Right lobe of liver (tissue), 6 donors: ENCODE measurements around the gene ESR2. TPM values are rescaled to one million over a fixed set of nuclear protein-coding genes. Genes with fewer than 3 reads are reported as not detected.

Experiments
- ATAC-seq, 4 donors: fragments of 200-7000 bp; cut with Tn5 transposase; one replicate each; pipeline ENCODE4 v1.9.1; 2020; ENCODE audit warnings: mild to moderate bottlenecking in 4 of 4, moderate library complexity in 4 of 4
- DNase-seq, 3 donors: peaks; one replicate each; pipeline ENCODE4 v3.0.0-alpha.2; 2020
- H3K27ac ChIP-seq, 3 donors: fragments of 200-600 bp; one replicate each; pipeline ENCODE4 v1.8.0; 2022
- H3K27me3 ChIP-seq, 2 donors: fragments of 200-600 bp; one replicate each; pipeline ENCODE4 v1.8.0; 2022
- H3K36me3 ChIP-seq, 4 donors: fragments of 200-600 bp; sonication (generic) in 1 of 4; one replicate each; pipeline versions ENCODE4 v1.5.1 to v1.8.0; 2017 to 2022; ENCODE audit warnings: control low read depth in 1 of 4
- H3K4me1 ChIP-seq, 4 donors: fragments of 200-600 bp; sonication (generic) in 1 of 4; one replicate each; pipeline versions ENCODE4 v1.5.1 to v1.8.0; 2017 to 2022; ENCODE audit warnings: control low read depth in 1 of 4
- H3K4me3 ChIP-seq, 3 donors: fragments of 200-600 bp; one replicate each; pipeline ENCODE4 v1.8.0; 2022
- H3K9me3 ChIP-seq, 4 donors: fragments of 200-600 bp; sonication (generic) in 1 of 4; one replicate each; pipeline versions ENCODE4 v1.5.1 to v1.8.0; 2017 to 2022; ENCODE audit warnings: control low read depth in 1 of 4
- POLR2A ChIP-seq: fragments of 450-650 bp; IDR thresholded peaks from one replicate; pipeline ENCODE4 v1.6.1; 2017; ENCODE audit warnings: antibody characterized with exemption, mild to moderate bottlenecking
- WGBS: methylation state at CpG from one replicate; pipeline ENCODE4 v1.1.6; 2018; ENCODE audit warnings: low coverage, low lambda C conversion rate; ENCODE audit not compliant: insufficient coverage; ENCODE audit errors: missing lambda C conversion rate; 5-methylcytosine and 5-hydroxymethylcytosine counted together
- intact Hi-C, 2 donors: fragments of 100-400 bp; cut with DNase I; formaldehyde crosslinking; loops; one replicate each; pipeline versions ENCODE4 v1.11.2 to v1.14.1; 2022
- total RNA-seq, 6 experiments: library from RNA; depleted of rRNA in 2 of 6; stranded (reverse); fragments of >200 nt in 2 of 6; fragmentation: NEBNext Ultra II Directional in 3 of 6; extraction: Animal tissue kit (Norgen Biotek cat#: 25700) in 3 of 6; gene quantifications; one replicate each; pipeline versions ENCODE4 v1.1.0 to v1.2.4, GENCODE V29; 2016 to 2023
- TF ChIP-seq, protein P1 (sequence below), 4 donors: fragments of 200-600 bp in 3 of 4; fragments of 450-650 bp in 1 of 4; IDR thresholded peaks; one replicate each; pipeline versions ENCODE4 v1.5.1 to v1.8.0; 2016 to 2022; ENCODE audit warnings: antibody characterized with exemption in 4 of 4, mild to moderate bottlenecking in 2 of 4
- donor health status: DM: no; HTN: yes; CAD: no.
- donor health status: DM: no; HTN: no; CAD: no.
- donor health status: DM: no; HTN: no; CAD: no.
- donor health status: DM: no; HTN: yes; CAD: no.
- donor health status: DM: no; HTN: yes; CAD: no.

ESR2 gene
- total RNA-seq, 6 experiments from 2014 or later, result 0.04 TPM; not detected in 5

DNA sequence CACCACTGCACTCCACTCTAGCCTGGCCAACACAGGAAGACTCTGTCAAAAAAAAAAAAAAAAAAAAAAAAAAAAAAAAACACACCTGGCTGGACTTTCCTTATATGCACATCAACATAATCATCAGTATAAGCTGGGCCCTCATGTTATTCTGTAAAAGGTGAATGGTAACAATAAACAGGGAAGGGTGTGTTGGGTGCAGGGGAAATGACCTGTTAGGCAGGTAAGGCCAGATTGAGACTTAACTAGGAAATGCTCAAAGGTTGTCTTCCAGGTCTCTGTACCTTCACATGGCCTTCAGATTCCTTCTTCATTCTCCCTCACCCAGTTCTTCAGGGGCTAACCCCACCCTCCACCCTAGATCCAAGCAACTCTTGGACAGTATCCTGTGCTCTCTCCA, 47.5 kb downstream of the ESR2 start:
- intact Hi-C loops, result no loop called here
- Histone ChIP-seq H3K36me3 (no peaks in the 10 kb centered on the region), H3K27ac (no peak overlapping the region), H3K4me1 (no peaks in the 10 kb centered on the region), H3K9me3 (no peaks in the 10 kb centered on the region), H3K4me3 (no peak overlapping the region), H3K27me3 (no peaks in the 10 kb centered on the region)
- no peak for TF ChIP-seq POLR2A
- TF ChIP-seq, protein P1, sequence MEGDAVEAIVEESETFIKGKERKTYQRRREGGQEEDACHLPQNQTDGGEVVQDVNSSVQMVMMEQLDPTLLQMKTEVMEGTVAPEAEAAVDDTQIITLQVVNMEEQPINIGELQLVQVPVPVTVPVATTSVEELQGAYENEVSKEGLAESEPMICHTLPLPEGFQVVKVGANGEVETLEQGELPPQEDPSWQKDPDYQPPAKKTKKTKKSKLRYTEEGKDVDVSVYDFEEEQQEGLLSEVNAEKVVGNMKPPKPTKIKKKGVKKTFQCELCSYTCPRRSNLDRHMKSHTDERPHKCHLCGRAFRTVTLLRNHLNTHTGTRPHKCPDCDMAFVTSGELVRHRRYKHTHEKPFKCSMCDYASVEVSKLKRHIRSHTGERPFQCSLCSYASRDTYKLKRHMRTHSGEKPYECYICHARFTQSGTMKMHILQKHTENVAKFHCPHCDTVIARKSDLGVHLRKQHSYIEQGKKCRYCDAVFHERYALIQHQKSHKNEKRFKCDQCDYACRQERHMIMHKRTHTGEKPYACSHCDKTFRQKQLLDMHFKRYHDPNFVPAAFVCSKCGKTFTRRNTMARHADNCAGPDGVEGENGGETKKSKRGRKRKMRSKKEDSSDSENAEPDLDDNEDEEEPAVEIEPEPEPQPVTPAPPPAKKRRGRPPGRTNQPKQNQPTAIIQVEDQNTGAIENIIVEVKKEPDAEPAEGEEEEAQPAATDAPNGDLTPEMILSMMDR (IDR thresholded peaks at IDR 0.05), result no peak
- DNase-seq, result no peak
- ATAC-seq, result no peak

DNA sequence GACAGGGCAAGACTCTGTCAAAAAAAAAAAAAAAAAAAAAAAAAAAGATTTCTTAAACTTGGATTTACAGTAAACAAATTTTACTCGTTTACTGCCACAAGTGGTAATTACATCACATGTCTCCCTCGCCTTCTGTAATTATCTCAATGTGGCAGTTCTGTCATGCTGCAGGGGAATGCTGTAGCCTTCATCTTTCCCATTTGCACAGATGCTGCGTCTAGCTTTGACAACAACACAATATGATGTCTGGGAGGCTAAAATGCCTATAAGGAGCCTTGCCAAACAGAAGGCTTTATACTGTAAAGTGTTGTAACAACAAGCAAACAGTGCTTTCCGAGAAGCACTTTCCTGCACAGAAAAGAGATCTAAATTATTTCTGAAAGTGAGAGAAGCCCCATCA, 48.7 kb downstream of the ESR2 start:
- H3K27ac ChIP-seq, result no peak overlapping the region
- no peaks in the 10 kb centered on the region for H3K4me1 ChIP-seq
- H3K4me3 ChIP-seq, result no peak overlapping the region
- no peak for ATAC-seq
- intact Hi-C loops, result no loop called here
- 81% methylated on average over 4 of the region's 4 CpGs for WGBS
- no peaks in the 10 kb centered on the region for H3K36me3 ChIP-seq
- H3K9me3 ChIP-seq, result no peaks in the 10 kb centered on the region
- no peak for TF ChIP-seq POLR2A
- TF ChIP-seq, protein P1 (IDR thresholded peaks at IDR 0.05), result no peak
- H3K27me3 ChIP-seq, result no peaks in the 10 kb centered on the region
- no peak for DNase-seq

GRCh38 chr14:64244279-64244678, 49.9 kb downstream of the ESR2 start:
- ATAC-seq (peak; percentile 54 to 75 (median 68)), DNase-seq (peak in 2 of 3 donors; percentile 38 to 69)
- H3K27ac ChIP-seq, result no peak overlapping the region
- H3K4me3 ChIP-seq, result no peak overlapping the region
- WGBS, result 47% methylated on average over 2 of the region's 4 CpGs
- TF ChIP-seq, protein P1 (IDR thresholded peaks at IDR 0.05), result no peak
- TF ChIP-seq POLR2A, result no peak
- no peaks in the 10 kb centered on the region for H3K9me3 ChIP-seq
- H3K4me1 ChIP-seq, result no peaks in the 10 kb centered on the region
- intact Hi-C loops, result no loop called here
- no peaks in the 10 kb centered on the region for H3K27me3 ChIP-seq
- H3K36me3 ChIP-seq, result no peaks in the 10 kb centered on the region

DNA sequence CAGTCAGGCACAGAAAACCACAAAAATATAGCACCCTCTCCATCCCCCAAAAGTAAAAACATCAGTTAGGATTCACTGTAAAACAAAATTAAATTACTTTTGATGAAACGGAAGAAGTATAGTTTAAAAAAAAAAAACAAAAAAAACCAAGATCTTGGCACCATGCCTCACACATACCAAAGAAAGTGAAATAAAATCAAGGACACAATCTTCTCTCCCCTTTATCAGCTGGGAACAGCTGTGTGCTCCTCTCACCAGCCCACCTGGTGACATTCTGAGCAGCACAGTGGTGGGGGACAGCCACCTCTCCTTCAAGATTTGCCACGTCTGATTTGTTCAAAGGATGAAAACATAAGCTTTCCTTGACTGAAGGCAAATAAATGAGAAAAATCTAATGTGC, 55.5 kb downstream of the ESR2 start:
- Histone ChIP-seq H3K4me3 (no peak overlapping the region), H3K27me3 (no peaks in the 10 kb centered on the region), H3K4me1 (no peaks in the 10 kb centered on the region), H3K9me3 (no peaks in the 10 kb centered on the region), H3K36me3 (no peaks in the 10 kb centered on the region), H3K27ac (no peak overlapping the region)
- intact Hi-C loops, result no loop called here
- ATAC-seq (no peak), DNase-seq (no peak)
- 46% methylated on average over 2 of the region's 2 CpGs for WGBS
- TF ChIP-seq, protein P1 (IDR thresholded peaks at IDR 0.05), result no peak
- no peak for TF ChIP-seq POLR2A

GRCh38 chr14:64238049-64238448, 56.1 kb downstream of the ESR2 start:
- Histone ChIP-seq H3K4me1 (no peaks in the 10 kb centered on the region), H3K27me3 (no peaks in the 10 kb centered on the region), H3K27ac (no peak overlapping the region), H3K9me3 (no peaks in the 10 kb centered on the region), H3K36me3 (no peaks in the 10 kb centered on the region), H3K4me3 (no peak overlapping the region)
- no peak for ATAC-seq
- WGBS, result 79% methylated on average over 3 of the region's 6 CpGs
- DNase-seq, result no peak
- no peak for TF ChIP-seq POLR2A
- TF ChIP-seq, protein P1 (IDR thresholded peaks at IDR 0.05), result no peak
- intact Hi-C loops, result no loop called here
